Astrocyte (in vitro differentiated cells and primary cell): ENCODE results near the gene ABCA12. TPM values are rescaled to one million over a fixed set of nuclear protein-coding genes. Genes with fewer than 3 reads are reported as not detected.

Experiments
- DNase-seq: peaks from one replicate; pipeline ENCODE4 v3.0.0-alpha.2; 2010; ENCODE audit warnings: low read depth
- FAIRE-seq: peaks from 2 replicates; lab custom pipeline; 2011; peaks lifted over from hg19 to GRCh38; lab: Jason Lieb, UNC
- H2AFZ ChIP-seq: 2 replicates; pipeline ENCODE4 v1.6.0; 2012; ENCODE audit warnings: low read depth, low read length, inconsistent platforms
- H3K27ac ChIP-seq: 2 replicates; pipeline ENCODE4 v1.5.1; 2011; ENCODE audit warnings: low read depth, low read length, inconsistent platforms
- H3K27me3 ChIP-seq: 2 replicates; pipeline ENCODE4 v1.6.0; 2011; ENCODE audit warnings: low read length, inconsistent platforms; ENCODE audit not compliant: insufficient read depth
- H3K36me3 ChIP-seq: 2 replicates; pipeline ENCODE4 v1.5.1; 2011; ENCODE audit warnings: low read length, inconsistent platforms; ENCODE audit not compliant: insufficient read depth
- H3K4me1 ChIP-seq: 2 replicates; pipeline ENCODE4 v1.5.1; 2011; ENCODE audit warnings: low read length, inconsistent platforms; ENCODE audit not compliant: insufficient read depth
- H3K4me2 ChIP-seq: 2 replicates; pipeline ENCODE4 v1.6.0; 2012; ENCODE audit warnings: low read length, inconsistent platforms
- H3K4me3 ChIP-seq: 2 replicates; pipeline ENCODE4 v1.5.1; 2011; ENCODE audit warnings: low read depth, mild to moderate bottlenecking, low read length, inconsistent platforms; ENCODE audit not compliant: insufficient read depth
- H3K79me2 ChIP-seq: 2 replicates; pipeline ENCODE4 v1.6.0; 2012; ENCODE audit warnings: mild to moderate bottlenecking, low read length, inconsistent platforms; ENCODE audit not compliant: insufficient read depth
- H3K9ac ChIP-seq: 2 replicates; pipeline ENCODE4 v1.6.0; 2012; ENCODE audit warnings: mild to moderate bottlenecking, low read length, inconsistent platforms
- H3K9me3 ChIP-seq: 2 replicates; pipeline ENCODE4 v1.5.1; 2012; ENCODE audit warnings: low read depth, mild to moderate bottlenecking, low read length, inconsistent platforms; ENCODE audit not compliant: insufficient read depth
- H4K20me1 ChIP-seq: 2 replicates; pipeline ENCODE4 v1.6.0; 2012; ENCODE audit warnings: low read length, inconsistent platforms; ENCODE audit not compliant: insufficient read depth
- H3K27ac Mint-ChIP-seq: one replicate; pipeline ENCODE4 v1.8.0; 2021; ENCODE audit warnings: mild to moderate bottlenecking, mixed read lengths; ENCODE audit not compliant: unreplicated experiment
- H3K27me3 Mint-ChIP-seq: one replicate; pipeline ENCODE4 v1.8.0; 2021; ENCODE audit warnings: low read depth, mixed read lengths; ENCODE audit not compliant: unreplicated experiment
- H3K36me3 Mint-ChIP-seq: one replicate; pipeline ENCODE4 v1.8.0; 2021; ENCODE audit warnings: low read depth, mixed read lengths; ENCODE audit not compliant: unreplicated experiment
- H3K4me1 Mint-ChIP-seq: one replicate; pipeline ENCODE4 v1.8.0; 2021; ENCODE audit warnings: low read depth, mixed read lengths; ENCODE audit not compliant: unreplicated experiment
- H3K4me3 Mint-ChIP-seq: one replicate; pipeline ENCODE4 v1.8.0; 2021; ENCODE audit warnings: mild to moderate bottlenecking, moderate library complexity, mixed read lengths; ENCODE audit not compliant: unreplicated experiment
- H3K9me3 Mint-ChIP-seq: one replicate; pipeline ENCODE4 v1.8.0; 2021; ENCODE audit warnings: mild to moderate bottlenecking, mixed read lengths; ENCODE audit not compliant: unreplicated experiment
- CTCF ChIP-seq: IDR thresholded peaks from 2 replicates; pipeline ENCODE4 v1.5.1; 2011; ENCODE audit warnings: low read depth, mild to moderate bottlenecking, inconsistent platforms, low read length, moderate library complexity; ENCODE audit not compliant: insufficient read depth
- EZH2 ChIP-seq: IDR thresholded peaks from 2 replicates; pipeline ENCODE4 v1.6.1; 2012; ENCODE audit warnings: mild to moderate bottlenecking, low read length, inconsistent platforms; ENCODE audit not compliant: insufficient read depth
- total RNA-seq: library from RNA; stranded (reverse); gene quantifications from 2 replicates; pipeline ENCODE4 v1.2.1, GENCODE V29; 2021

Gene ABCA12
- total RNA-seq, 1 donor from 2014 or later: 4.4 TPM

DNA sequence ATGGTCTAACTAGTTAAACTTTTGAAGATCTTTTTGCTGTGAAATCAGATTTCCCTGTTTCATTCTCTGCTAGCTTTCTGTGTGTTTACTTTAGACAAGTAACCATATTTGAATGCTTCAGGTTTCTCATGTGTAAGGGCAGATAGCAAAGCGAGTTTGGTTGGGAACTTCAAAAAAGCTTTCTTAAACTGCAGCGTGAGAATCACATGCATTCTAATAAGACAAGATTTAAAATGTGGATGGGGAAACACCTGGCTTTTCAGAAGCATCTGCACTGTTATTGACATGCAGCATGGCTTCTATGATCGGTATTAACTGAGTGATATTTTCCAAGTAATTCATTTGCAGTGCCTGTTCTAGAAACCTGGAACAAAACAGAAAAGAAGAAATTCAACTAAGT, 119.3 kb downstream of the ABCA12 start:
- no peak overlapping the region for H3K4me3 ChIP-seq
- H3K27ac Mint-ChIP-seq: no peak overlapping the region
- peaks cover 14% of the 10 kb centered on the region for H3K4me1 Mint-ChIP-seq
- no peak overlapping the region for H3K9ac ChIP-seq
- H3K27me3 ChIP-seq: no peaks in the 10 kb centered on the region
- H3K9me3 Mint-ChIP-seq: no peaks in the 10 kb centered on the region
- no peak overlapping the region for H3K4me2 ChIP-seq
- no peaks in the 10 kb centered on the region for H4K20me1 ChIP-seq
- H3K36me3 ChIP-seq: no peaks in the 10 kb centered on the region
- no peak overlapping the region for H2AFZ ChIP-seq
- peaks cover 11% of the 10 kb centered on the region for H3K4me1 ChIP-seq
- no peaks in the 10 kb centered on the region for H3K36me3 Mint-ChIP-seq
- DNase-seq (no peak), FAIRE-seq (no peak)
- no peak overlapping the region for H3K4me3 Mint-ChIP-seq
- no peaks in the 10 kb centered on the region for H3K27me3 Mint-ChIP-seq
- TF ChIP-seq CTCF (no peak), EZH2 (no peak)
- no peaks in the 10 kb centered on the region for H3K9me3 ChIP-seq
- H3K79me2 ChIP-seq: no peaks in the 10 kb centered on the region
- no peak overlapping the region for H3K27ac ChIP-seq

- H3K79me2 ChIP-seq: no peaks in the 10 kb centered on the region
- H3K4me1 Mint-ChIP-seq: no peaks in the 10 kb centered on the region
- H2AFZ ChIP-seq: no peak overlapping the region
- no peaks in the 10 kb centered on the region for H3K27me3 ChIP-seq
- H3K27ac ChIP-seq: no peak overlapping the region
- DNase-seq (no peak), FAIRE-seq (no peak)
- no peaks in the 10 kb centered on the region for H4K20me1 ChIP-seq
- no peaks in the 10 kb centered on the region for H3K9me3 ChIP-seq
- no peaks in the 10 kb centered on the region for H3K36me3 ChIP-seq
- no peaks in the 10 kb centered on the region for H3K27me3 Mint-ChIP-seq
- H3K9ac ChIP-seq: no peak overlapping the region
- H3K9me3 Mint-ChIP-seq: no peaks in the 10 kb centered on the region
- TF ChIP-seq CTCF: no peak
- no peak for TF ChIP-seq EZH2
- H3K27ac Mint-ChIP-seq: no peak overlapping the region
- H3K4me3 Mint-ChIP-seq: no peak overlapping the region
- H3K4me2 ChIP-seq: no peak overlapping the region
- H3K4me3 ChIP-seq: no peak overlapping the region
- H3K4me1 ChIP-seq: no peaks in the 10 kb centered on the region
- no peaks in the 10 kb centered on the region for H3K36me3 Mint-ChIP-seq
Observed at GRCh38 chr2:215015421-215015820, 123.0 kb downstream of the ABCA12 start.

- H3K9ac ChIP-seq: no peak overlapping the region
- H3K4me2 ChIP-seq: no peak overlapping the region
- H3K9me3 ChIP-seq: no peaks in the 10 kb centered on the region
- no peak overlapping the region for H3K27ac Mint-ChIP-seq
- DNase-seq (no peak), FAIRE-seq (no peak)
- no peaks in the 10 kb centered on the region for H3K9me3 Mint-ChIP-seq
- H3K4me1 Mint-ChIP-seq: no peaks in the 10 kb centered on the region
- H2AFZ ChIP-seq: no peak overlapping the region
- no peak overlapping the region for H3K27ac ChIP-seq
- H3K4me3 ChIP-seq: no peak overlapping the region
- H3K27me3 Mint-ChIP-seq: no peaks in the 10 kb centered on the region
- H3K4me3 Mint-ChIP-seq: no peak overlapping the region
- H3K4me1 ChIP-seq: no peaks in the 10 kb centered on the region
- no peaks in the 10 kb centered on the region for H4K20me1 ChIP-seq
- no peaks in the 10 kb centered on the region for H3K27me3 ChIP-seq
- H3K36me3 ChIP-seq: no peaks in the 10 kb centered on the region
- H3K36me3 Mint-ChIP-seq: no peaks in the 10 kb centered on the region
- TF ChIP-seq CTCF (no peak), EZH2 (no peak)
- H3K79me2 ChIP-seq: no peaks in the 10 kb centered on the region
Observed at GRCh38 chr2:215010390-215010789, 128.0 kb downstream of the ABCA12 start.
